D721Med (cell line): ENCODE measurements around the gene STIM1.

Source experiments
- DNase-seq: peaks from one replicate; pipeline ENCODE4 v3.0.0; 2011; ENCODE audit warnings: low spot score; ENCODE audit not compliant: insufficient read length
- FAIRE-seq: peaks from 2 replicates; lab custom pipeline; 2011; peaks lifted over from hg19 to GRCh38; lab: Jason Lieb, UNC
- CTCF ChIP-seq: IDR thresholded peaks from 2 replicates; pipeline ENCODE4 v1.5.1; 2012; ENCODE audit warnings: mild to moderate bottlenecking, control low read depth; ENCODE audit not compliant: insufficient read depth; ENCODE audit errors: missing control alignments

Gene STIM1

GRCh38 chr11:3956748-3957147 is 101.3 kb downstream of the STIM1 start:
- FAIRE-seq, result no peak
- TF ChIP-seq CTCF, result no peak
- no peak for DNase-seq

GRCh38 chr11:3957437-3957836 is 102.0 kb downstream of the STIM1 start:
- DNase-seq (no peak), FAIRE-seq (no peak)
- no peak for TF ChIP-seq CTCF

- no peak for FAIRE-seq
- DNase-seq, result no peak
- TF ChIP-seq CTCF, result no peak
These were observed 102.8 kb downstream of the STIM1 start for GRCh38 chr11:3958281-3958680.

GRCh38 chr11:3959015-3959902 is 103.8 kb downstream of the STIM1 start:
- TF ChIP-seq CTCF, result no peak
- no peak for DNase-seq

GRCh38 chr11:3959903-3960265 is 104.4 kb downstream of the STIM1 start:
- TF ChIP-seq CTCF, result no peak
- FAIRE-seq, result no peak
- DNase-seq, result no peak

More at GRCh38 chr11:3959015-3959902, 103.8 kb downstream of the STIM1 start:
- no peak for FAIRE-seq

GRCh38 chr11:3962406-3962840 is 107.0 kb downstream of the STIM1 start:
- TF ChIP-seq CTCF, result no peak
- FAIRE-seq (no peak), DNase-seq (no peak)

GRCh38 chr11:3964056-3964455 is 108.6 kb downstream of the STIM1 start:
- DNase-seq, result no peak
- TF ChIP-seq CTCF, result no peak
- no peak for FAIRE-seq
